Left lung (tissue), 10 donors: ENCODE measurements around the gene LAPTM5. TPM values are rescaled to one million over a fixed set of nuclear protein-coding genes. Genes with fewer than 3 reads are reported as not detected.

Experiments
- ATAC-seq: fragments of 200-7000 bp; cut with Tn5 transposase; one replicate; pipeline ENCODE4 v1.9.1; 2020; ENCODE audit warnings: moderate library complexity
- DNase-seq, 4 donors: peaks; one replicate each; pipeline ENCODE4 v3.0.0-alpha.2; 2013 to 2020
- H3K27ac ChIP-seq, 2 donors: fragments of 200-600 bp; sonication (generic) in 1 of 2; one replicate each; pipeline versions ENCODE4 v1.5.0 to v1.8.0; 2020 to 2021
- H3K27me3 ChIP-seq, 2 donors: fragments of 200-600 bp; sonication (generic) in 1 of 2; one replicate each; pipeline versions ENCODE4 v1.5.0 to v1.8.0; 2020 to 2021
- H3K36me3 ChIP-seq, 2 donors: fragments of 200-600 bp; sonication (generic) in 1 of 2; one replicate each; pipeline versions ENCODE4 v1.5.0 to v1.8.0; 2020 to 2021
- H3K4me1 ChIP-seq, 2 donors: fragments of 200-600 bp; one replicate each; pipeline ENCODE4 v1.8.0; 2021
- H3K4me3 ChIP-seq, 2 donors: fragments of 200-600 bp; sonication (generic) in 1 of 2; one replicate each; pipeline versions ENCODE4 v1.5.0 to v1.8.0; 2020 to 2021; ENCODE audit warnings: mild to moderate bottlenecking in 1 of 2
- H3K9me3 ChIP-seq, 2 donors: fragments of 200-600 bp; sonication (generic) in 1 of 2; one replicate each; pipeline versions ENCODE4 v1.5.0 to v1.8.0; 2020 to 2021
- CTCF ChIP-seq, 2 donors: fragments of 200-600 bp; sonication (generic) in 1 of 2; IDR thresholded peaks; one replicate each; pipeline versions ENCODE4 v1.5.0 to v1.8.0; 2021; ENCODE audit warnings: antibody characterized with exemption in 2 of 2
- intact Hi-C, 2 donors: fragments of 100-400 bp; cut with DNase I; formaldehyde crosslinking; loops; one replicate each; pipeline versions ENCODE4 v1.11.2 to v1.14.2; 2022
- polyA plus RNA-seq, 6 donors: library from polyadenylated mRNA; unstranded; fragments of 120-200 nt; gene quantifications; one replicate each; pipeline ENCODE4 v1.2.1, GENCODE V29; 2013; ENCODE audit not compliant: insufficient read length in 6 of 6
- total RNA-seq, 2 donors: library from RNA; stranded (reverse); fragmentation: NEBNext Ultra II Directional; extraction: Animal tissue kit (Norgen Biotek cat#: 25700); gene quantifications; one replicate each; pipeline ENCODE4 v1.2.1, GENCODE V29; 2021
- donor health status: DM: no; HTN: yes; CAD: no.
- donor health status: DM: no; HTN: no; CAD: no.

LAPTM5 gene
- total and polyA plus RNA-seq, 8 donors: 23.0 to 513 (median 29.5) TPM

GRCh38 chr1:30694280-30695175, 63.0 kb downstream of the LAPTM5 start:
- Histone ChIP-seq H3K27ac (no peak overlapping the region), H3K36me3 (no peaks in the 10 kb centered on the region), H3K27me3 (peaks cover 0 to 24% of the 10 kb centered on the region in 2 donors), H3K4me3 (no peak overlapping the region), H3K4me1 (no peaks in the 10 kb centered on the region), H3K9me3 (no peaks in the 10 kb centered on the region)
- DNase-seq: peak in 1 of 4 donors; percentile 18
- TF ChIP-seq CTCF (IDR thresholded peaks at IDR 0.05): no peak
- ATAC-seq: no peak
- intact Hi-C loops: no loop called here

DNA sequence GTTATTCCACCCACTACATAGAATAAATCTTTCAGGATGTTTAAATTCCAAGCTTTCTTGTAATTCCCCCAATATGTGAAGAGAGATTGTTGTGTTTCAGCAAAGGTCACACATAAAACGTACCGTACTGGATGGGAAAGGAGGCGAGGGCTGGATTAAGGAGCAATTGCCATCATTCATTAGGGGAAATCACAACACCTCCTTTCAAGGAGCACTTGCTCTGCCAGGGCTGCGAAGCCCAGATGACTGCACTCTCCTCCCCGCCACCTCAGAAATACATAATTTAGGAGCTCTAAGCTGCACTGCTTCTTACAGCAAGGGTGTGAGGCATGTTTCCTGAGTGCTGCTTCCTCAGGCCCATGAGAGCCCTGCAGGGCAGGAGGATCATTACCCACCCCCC, 63.8 kb downstream of the LAPTM5 start:
- Histone ChIP-seq H3K27ac (no peak overlapping the region), H3K9me3 (no peaks in the 10 kb centered on the region), H3K27me3 (peaks cover 0 to 30% of the 10 kb centered on the region in 2 donors), H3K4me1 (no peaks in the 10 kb centered on the region), H3K36me3 (no peaks in the 10 kb centered on the region), H3K4me3 (no peak overlapping the region)
- ATAC-seq (no peak), DNase-seq (no peak)
- intact Hi-C loops: no loop called here
- TF ChIP-seq CTCF (IDR thresholded peaks at IDR 0.05): no peak

DNA sequence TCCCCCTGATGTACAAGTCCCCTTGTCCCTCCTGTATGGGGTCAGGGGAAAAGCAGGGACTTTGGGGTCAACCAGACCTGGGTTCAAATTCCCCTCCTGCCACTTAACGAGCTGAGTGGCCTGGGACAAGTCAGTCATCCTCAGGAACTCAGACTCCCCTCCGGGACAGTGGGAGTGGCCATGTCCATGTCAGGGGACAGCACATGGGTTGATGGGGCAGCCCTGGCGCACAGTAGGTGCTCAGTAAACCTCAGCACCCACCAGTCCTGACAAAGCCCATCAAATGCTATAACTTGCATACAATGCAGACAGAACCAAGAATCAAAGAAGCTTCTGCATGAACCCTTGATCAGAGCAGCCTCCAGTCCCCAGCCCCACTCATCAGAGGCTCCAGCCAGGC, 64.2 kb downstream of the LAPTM5 start:
- intact Hi-C loops: no loop called here
- Histone ChIP-seq H3K27ac (no peak overlapping the region), H3K4me3 (no peak overlapping the region), H3K27me3 (peaks cover 0 to 28% of the 10 kb centered on the region in 2 donors), H3K4me1 (no peaks in the 10 kb centered on the region), H3K9me3 (no peaks in the 10 kb centered on the region), H3K36me3 (no peaks in the 10 kb centered on the region)
- DNase-seq: peak in 1 of 4 donors; percentile 16
- no peak for TF ChIP-seq CTCF (IDR thresholded peaks at IDR 0.05)
- no peak for ATAC-seq

GRCh38 chr1:30692948-30693301, 64.6 kb downstream of the LAPTM5 start:
- Histone ChIP-seq H3K27ac (no peak overlapping the region), H3K27me3 (peaks cover 0 to 23% of the 10 kb centered on the region in 2 donors), H3K4me3 (no peak overlapping the region), H3K36me3 (no peaks in the 10 kb centered on the region), H3K9me3 (no peaks in the 10 kb centered on the region), H3K4me1 (no peaks in the 10 kb centered on the region)
- ATAC-seq (no peak), DNase-seq (peak in 1 of 4 donors; percentile 10)
- intact Hi-C loops: no loop called here
- TF ChIP-seq CTCF (IDR thresholded peaks at IDR 0.05): no peak

DNA sequence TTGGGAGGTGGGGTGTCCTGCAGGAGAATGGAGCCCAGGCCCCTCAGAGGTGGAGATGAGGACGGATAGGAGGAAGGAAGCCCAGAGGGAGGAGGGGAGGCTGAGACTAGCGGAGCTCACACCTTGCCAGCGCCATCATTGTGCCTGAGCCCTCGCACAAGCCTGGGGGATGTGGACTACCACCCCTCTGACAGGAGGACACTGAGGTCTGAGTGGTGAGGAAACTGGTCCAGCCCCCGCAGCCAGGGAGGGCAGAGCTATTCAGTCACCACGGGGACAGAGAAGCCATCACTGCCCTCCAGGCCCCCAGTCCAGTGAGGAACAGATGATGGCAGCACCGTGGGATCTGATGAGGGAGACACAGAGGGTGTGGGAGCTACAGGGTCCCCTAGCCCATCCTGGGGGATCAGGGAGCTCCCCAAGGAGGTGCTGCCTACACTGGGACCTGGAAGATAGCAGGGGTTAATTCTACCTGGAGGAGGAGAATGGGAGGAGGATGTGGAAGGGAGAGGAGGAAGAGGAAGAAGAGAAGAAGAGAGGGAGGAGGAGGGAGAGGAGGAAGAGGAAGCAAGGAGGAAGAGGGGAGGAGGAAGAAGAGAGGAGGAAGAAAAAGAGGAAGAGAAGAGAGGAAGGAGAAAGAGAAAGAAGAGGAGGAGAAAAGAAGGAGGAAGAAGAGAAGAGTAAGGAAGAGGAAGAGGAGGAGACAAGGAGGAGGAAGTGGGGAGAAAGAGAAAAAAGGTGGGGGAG, 65.2 kb downstream of the LAPTM5 start:
- TF ChIP-seq CTCF (IDR thresholded peaks at IDR 0.05): no peak
- Histone ChIP-seq H3K9me3 (no peaks in the 10 kb centered on the region), H3K4me1 (no peaks in the 10 kb centered on the region), H3K4me3 (no peak overlapping the region), H3K27me3 (peaks cover 0 to 21% of the 10 kb centered on the region in 2 donors), H3K27ac (no peak overlapping the region), H3K36me3 (no peaks in the 10 kb centered on the region)
- DNase-seq: peak in 1 of 4 donors; percentile 15
- no peak for ATAC-seq
- intact Hi-C loops: no loop called here
